ENCODE data around the gene TMEM126A.
"Not testable (repeated sequence)": the region's sequence is repeated elsewhere in the genome, so short reads cannot be mapped to it uniquely, and the experiment has no call there.

The TMEM126A gene

GRCh38 chr11:85647604-85648299 lies at the start of gene TMEM126A:
TSS of gene TMEM126A (plus strand) at chr11:85647967. CDS start at chr11:85650256, 2,289 bp downstream.
- peak; percentile 85 to 86 for DNase-seq

- DNase-seq, result no peak
Observed at GRCh38 chr11:85599083-85599482, 48.7 kb upstream of the TMEM126A start.

DNA sequence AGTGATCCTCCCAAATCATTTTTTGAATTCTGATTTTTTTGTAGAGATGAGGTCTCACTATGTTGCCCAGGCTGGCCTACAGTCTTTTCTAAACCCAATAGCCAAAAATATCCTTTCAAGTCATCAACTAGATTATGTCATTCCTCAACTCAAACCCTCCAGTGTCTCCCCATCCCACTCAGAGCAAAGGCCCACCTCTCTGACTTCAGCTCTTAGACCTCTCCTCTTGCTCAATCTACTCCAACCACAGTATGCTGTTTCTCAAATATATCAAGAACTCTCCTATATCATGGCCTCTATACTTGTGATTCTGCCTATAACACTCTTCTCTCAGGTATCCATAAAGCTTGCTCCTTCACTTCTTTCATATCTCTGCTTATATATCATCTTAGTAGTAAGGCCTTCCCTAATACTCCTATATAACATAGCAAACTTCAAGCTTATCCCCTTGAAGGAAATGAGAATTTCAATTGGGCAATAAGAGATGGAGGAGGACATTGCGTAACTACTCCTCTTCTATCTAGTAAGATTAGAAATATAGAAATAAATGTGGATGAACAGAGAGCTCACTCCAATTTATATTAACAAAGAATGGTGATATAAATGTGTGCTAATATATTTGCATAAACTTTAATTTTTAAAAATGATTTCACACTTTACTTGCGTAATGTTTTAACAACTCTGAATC lies 45.1 kb upstream of the TMEM126A start:
- DNase-seq, result no peak

DNA sequence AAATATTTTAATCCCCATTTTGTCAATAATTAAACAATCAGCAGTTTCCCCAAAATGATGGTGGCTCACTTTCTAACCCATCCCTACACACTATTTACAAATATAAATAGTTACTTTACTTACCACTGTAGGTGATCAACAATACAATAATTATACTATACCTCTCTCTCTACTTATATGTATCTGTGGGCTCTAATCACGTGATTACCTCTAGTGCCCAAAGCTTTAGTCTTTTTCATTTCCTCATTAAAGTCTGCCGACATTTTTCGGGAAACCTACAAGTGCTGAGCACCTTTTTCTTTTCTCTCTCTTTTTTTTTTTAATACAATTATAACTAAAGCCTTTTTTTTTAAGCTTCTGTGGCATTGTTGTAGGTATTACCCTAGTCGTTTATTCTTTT lies 44.5 kb upstream of the TMEM126A start:
- no peak for DNase-seq

DNA sequence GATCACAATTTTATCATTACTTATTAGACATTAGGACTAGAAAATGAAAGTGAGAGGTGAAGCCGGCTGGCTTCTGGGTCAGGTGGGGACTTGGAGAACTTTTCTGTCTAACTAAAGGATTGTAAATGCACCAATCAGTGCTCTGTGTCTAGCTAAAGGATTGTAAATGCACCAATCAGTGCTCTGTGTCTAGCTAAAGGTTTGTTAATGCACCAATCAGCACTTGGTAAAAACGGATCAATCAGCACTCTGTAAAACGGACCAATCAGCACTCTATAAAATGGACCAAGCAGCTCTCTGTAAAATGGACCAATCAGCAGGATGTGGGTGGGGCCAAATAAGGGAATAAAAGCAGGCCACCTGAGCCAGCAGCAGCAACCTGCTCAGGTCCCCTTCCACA lies 41.5 kb upstream of the TMEM126A start:
- not testable (repeated sequence) for DNase-seq

GRCh38 chr11:85608621-85609020 lies 39.1 kb upstream of the TMEM126A start:
- not testable (repeated sequence) for DNase-seq

DNA sequence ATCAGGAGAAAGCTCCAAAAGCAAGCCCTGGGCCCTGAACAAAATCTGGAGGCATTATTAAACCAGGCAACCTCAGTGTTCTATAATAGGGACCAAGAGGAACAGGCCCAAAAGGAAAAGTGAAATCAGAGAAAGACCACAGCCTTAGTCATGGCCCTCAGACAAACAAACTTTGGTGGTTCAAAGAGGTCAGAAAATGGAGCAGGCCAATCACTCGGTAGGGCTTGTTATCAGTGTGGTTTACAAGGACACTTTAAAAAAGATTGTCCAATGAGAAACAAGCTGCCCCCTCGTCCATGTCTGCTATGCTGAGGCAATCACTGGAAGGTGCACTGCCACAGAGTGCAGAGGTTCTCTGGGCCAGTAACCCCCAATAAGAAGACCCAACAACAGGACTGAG lies 38.5 kb upstream of the TMEM126A start:
- DNase-seq, result not testable (repeated sequence)

- not testable (repeated sequence) for DNase-seq
Observed at GRCh38 chr11:85611643-85612042, 36.1 kb upstream of the TMEM126A start.

GRCh38 chr11:85619499-85619898 lies 28.3 kb upstream of the TMEM126A start:
- no peak for DNase-seq

DNA sequence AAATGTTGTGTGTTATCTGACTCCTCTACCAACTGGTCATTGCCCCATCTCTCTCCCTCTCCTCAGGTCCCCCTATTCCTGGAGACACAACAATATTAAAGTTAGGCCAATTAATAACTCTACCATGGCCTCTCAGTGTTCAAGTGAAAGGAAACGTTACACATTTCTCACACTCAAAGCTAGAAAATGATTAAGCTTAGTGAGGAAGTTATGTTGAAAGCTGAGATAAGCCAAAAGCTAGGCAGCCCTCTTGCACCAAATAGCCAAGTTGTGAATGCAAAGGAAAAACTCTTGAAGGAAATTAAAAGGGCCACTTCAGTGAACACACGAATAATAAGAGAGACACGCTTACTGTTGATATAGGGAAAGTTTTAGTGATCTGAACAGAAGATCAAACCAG lies 27.5 kb upstream of the TMEM126A start:
- no peak for DNase-seq

DNA sequence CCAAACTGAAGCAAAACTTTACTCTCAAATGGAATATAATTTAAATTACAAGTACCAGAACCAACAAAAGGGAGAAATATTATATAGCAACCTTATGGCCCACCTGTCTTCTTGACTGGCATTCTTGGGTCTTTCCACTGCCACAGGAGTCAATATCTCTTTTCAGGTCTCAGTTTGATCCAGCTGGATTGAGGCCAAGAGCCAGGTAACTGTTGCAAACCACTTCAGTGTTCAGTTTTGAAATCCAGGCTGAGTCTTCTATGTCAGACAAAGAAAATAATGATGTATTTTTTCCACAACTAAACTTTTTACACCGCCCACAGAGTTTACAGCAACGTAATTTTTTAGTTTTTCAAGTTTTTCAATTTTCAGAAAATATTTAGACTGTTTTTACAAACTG lies 21.3 kb upstream of the TMEM126A start:
- DNase-seq, result no peak

- peak; percentile 29 to 46 for DNase-seq
Observed at GRCh38 chr11:85627332-85627997, 20.3 kb upstream of the TMEM126A start, which contains the start of gene DLG2. TSS of gene DLG2 (minus strand) at chr11:85627344.

GRCh38 chr11:85627998-85628770 lies 19.6 kb upstream of the TMEM126A start, which contains the start of gene TMEM126B:
TSS of gene TMEM126B (plus strand) at chr11:85628593. CDS start at chr11:85628608, 15 bp downstream.
- DNase-seq, result peak; percentile 97 to 99

- DNase-seq, result peak in 1 of 2 donors; percentile 63
Observed at GRCh38 chr11:85628771-85629341, 18.9 kb upstream of the TMEM126A start.

DNA sequence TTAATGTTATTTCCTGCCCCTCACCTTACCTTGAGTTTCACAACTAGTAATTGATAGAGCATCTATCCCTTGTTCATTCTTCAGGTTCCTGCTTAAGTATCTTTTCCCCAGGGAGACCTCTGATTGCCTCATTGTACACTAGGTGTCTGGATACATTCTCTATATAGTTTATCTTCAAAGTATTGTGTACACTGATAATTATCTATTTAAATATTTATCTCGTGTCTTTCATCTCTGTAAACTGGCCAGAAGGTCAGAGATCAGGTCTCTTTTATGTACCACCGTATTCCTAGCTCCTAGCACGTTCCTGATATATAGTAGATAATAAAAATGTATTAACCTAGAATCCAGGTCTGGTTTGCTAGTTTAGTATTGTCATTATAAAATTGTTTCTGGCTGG lies 13.0 kb upstream of the TMEM126A start:
- no peak for DNase-seq

GRCh38 chr11:85643191-85643614 lies 4.6 kb upstream of the TMEM126A start:
- DNase-seq, result no peak

GRCh38 chr11:85647078-85647477 lies 689 bp upstream of the TMEM126A start:
- DNase-seq, result no peak

DNA sequence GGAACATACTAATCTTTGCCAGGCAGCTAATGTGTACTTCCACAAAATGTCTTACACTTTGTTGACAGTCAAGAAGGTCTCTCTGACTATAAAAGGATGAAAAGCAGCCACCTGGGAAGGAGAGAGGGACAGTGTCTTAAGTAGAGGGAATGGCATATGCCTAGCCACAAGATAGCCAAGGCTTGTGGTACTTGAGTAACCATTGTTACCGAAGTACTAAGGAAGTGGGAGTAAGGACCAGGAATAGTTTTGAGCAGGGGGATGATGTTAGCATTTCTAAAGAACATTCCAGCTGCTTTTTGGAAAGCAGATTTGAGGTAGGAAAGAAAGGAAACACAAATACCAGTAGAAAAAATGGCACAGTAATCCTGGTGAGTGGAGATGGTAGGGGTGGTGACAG lies 3.4 kb downstream of the TMEM126A start:
- DNase-seq, result no peak

GRCh38 chr11:85652786-85653447 lies 5.2 kb downstream of the TMEM126A start:
- no peak for DNase-seq

GRCh38 chr11:85654343-85654742 lies 6.6 kb downstream of the TMEM126A start:
- not testable (repeated sequence) for DNase-seq

- DNase-seq, result no peak
Observed at GRCh38 chr11:85656777-85657176, 9.0 kb downstream of the TMEM126A start.

- DNase-seq, result no peak
Observed at GRCh38 chr11:85658180-85658579, 10.4 kb downstream of the TMEM126A start.
